Measurements from ENCODE around the gene FBXO36. TPM values are rescaled to one million over a fixed set of nuclear protein-coding genes. Genes with fewer than 3 reads are reported as not detected.

Gene FBXO36, protein sequence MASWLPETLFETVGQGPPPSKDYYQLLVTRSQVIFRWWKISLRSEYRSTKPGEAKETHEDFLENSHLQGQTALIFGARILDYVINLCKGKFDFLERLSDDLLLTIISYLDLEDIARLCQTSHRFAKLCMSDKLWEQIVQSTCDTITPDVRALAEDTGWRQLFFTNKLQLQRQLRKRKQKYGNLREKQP
- 4.3 and 9.1 TPM in 2 replicates for total RNA-seq

DNA sequence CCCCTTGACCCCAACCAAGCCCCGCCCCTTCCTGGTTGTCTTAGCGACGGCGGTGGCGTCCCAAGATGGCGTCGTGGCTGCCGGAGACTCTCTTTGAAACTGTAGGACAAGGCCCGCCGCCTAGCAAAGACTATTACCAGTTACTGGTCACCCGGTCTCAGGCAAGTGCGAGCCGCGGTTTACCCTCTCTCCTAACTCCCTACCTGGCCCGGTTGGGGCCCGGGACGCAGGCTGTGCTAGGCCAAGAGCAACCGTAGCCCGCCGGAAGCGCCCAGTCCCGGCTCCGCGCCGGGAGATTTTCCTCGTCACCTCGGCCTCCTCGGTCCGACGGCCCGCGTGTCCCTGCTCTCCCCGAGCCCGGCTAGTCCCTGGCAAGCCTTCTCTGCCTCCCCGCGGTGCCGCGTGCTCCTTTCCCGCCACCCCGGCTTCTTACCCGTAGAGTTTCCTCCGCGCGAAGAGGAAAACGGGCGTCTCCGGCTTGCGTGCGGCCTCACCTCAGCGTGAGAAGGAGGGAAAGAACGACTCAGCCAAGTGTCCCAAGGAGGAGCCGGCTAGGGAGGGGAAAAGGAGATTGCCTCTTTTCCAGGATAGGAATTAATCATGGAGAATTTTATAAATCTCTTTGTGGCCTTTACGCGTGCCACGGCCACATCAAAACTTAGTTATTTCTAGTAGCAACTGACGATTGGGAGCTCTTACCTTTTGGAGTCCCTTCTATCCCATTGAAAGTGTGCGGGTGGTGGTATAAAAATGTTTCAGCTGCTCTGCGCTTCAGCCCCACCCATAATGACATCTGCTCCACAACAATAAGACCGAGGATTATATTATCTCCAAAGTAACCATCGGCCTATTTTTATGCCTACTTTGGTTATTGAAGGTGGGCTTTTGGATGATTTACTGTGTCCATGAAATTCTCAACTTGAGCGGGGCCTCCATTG is at the start of gene FBXO36:
Gene FBXO36, plus strand, starts transcription at position 55 of the 938 bp plus-strand sequence. Its CDS starts 11 bp downstream, at position 66.

GRCh38 chr2:229921892-229922448 is 333 bp upstream of the FBXO36 start, which contains the start of gene TRIP12:
TSS of gene TRIP12 (minus strand) at chr2:229922009. CDS start at chr2:229880079, 41,930 bp downstream.

Other genes with a start within 250 kb of the FBXO36 start
- 1.2 and 4.8 TPM in 2 replicates for gene DNER, start 207.9 kb upstream of the FBXO36 start, total RNA-seq
- gene TRIP12, start 494 bp upstream of the FBXO36 start, total RNA-seq = 89.2 and 99.3 TPM in 2 replicates
- 0.39 and 1.2 TPM in 2 replicates for gene SLC16A14, start 146.4 kb downstream of the FBXO36 start, total RNA-seq